Heart left ventricle (tissue), 16 donors: Measurements from ENCODE around the gene TPI1. TPM values are rescaled to one million over a fixed set of nuclear protein-coding genes. Genes with fewer than 3 reads are reported as not detected.

Experiments used
- ATAC-seq, 4 donors: fragments of 200-7000 bp; cut with Tn5 transposase; one replicate each; pipeline ENCODE4 v1.9.1; 2020 to 2022; ENCODE audit warnings: moderate library complexity in 4 of 4, mild to moderate bottlenecking in 3 of 4, moderate number of reproducible peaks in 1 of 4
- DNase-seq, 5 donors: peaks; one replicate each; pipeline ENCODE4 v3.0.0-alpha.2; 2020
- H3K27ac ChIP-seq, 12 donors: fragments of 200-600 bp; sonication (generic) in 4 of 12; one replicate each; pipeline versions ENCODE4 v1.5.0 to v1.8.0; 2016 to 2022; ENCODE audit warnings: mild to moderate bottlenecking in 2 of 12
- H3K27me3 ChIP-seq, 9 donors: fragments of 200-600 bp; sonication (generic) in 2 of 9; one replicate each; pipeline versions ENCODE4 v1.5.1 to v1.8.0; 2016 to 2022; ENCODE audit warnings: mild to moderate bottlenecking in 3 of 9
- H3K36me3 ChIP-seq, 9 donors: fragments of 200-600 bp; sonication (generic) in 2 of 9; one replicate each; pipeline versions ENCODE4 v1.5.0 to v1.8.0; 2018 to 2022; ENCODE audit warnings: mild to moderate bottlenecking in 2 of 9
- H3K4me1 ChIP-seq, 12 donors: fragments of 200-600 bp; sonication (generic) in 4 of 12; one replicate each; pipeline versions ENCODE4 v1.5.0 to v1.8.0; 2016 to 2022; ENCODE audit warnings: mild to moderate bottlenecking in 3 of 12
- H3K4me3 ChIP-seq, 12 donors: fragments of 200-600 bp; sonication (generic) in 4 of 12; one replicate each; pipeline versions ENCODE4 v1.5.0 to v1.8.0; 2017 to 2022; ENCODE audit warnings: mild to moderate bottlenecking in 9 of 12, moderate library complexity in 4 of 12
- H3K9me3 ChIP-seq, 12 donors: fragments of 200-600 bp; sonication (generic) in 4 of 12; one replicate each; pipeline versions ENCODE4 v1.5.0 to v1.8.0; 2016 to 2022; ENCODE audit warnings: mild to moderate bottlenecking in 1 of 12
- CTCF ChIP-seq, 12 donors: fragments of 200-600 bp; sonication (generic) in 4 of 12; IDR thresholded peaks; one replicate each; pipeline versions ENCODE4 v1.5.0 to v1.8.0; 2018 to 2022; ENCODE audit warnings: antibody characterized with exemption in 12 of 12, mild to moderate bottlenecking in 5 of 12
- POLR2A ChIP-seq, 2 donors: fragments of 450-650 bp; IDR thresholded peaks; one replicate each; pipeline ENCODE4 v1.6.1; 2017; ENCODE audit warnings: antibody characterized with exemption in 2 of 2, mild to moderate bottlenecking in 2 of 2, moderate library complexity in 2 of 2
- WGBS, 4 donors: extraction: QIAGEN DNeasy Blood & Tissue Kit in 2 of 4; methylation state at CpG; one replicate each; pipeline versions ENCODE4 v1.1.5 to v1.1.7; 2013 to 2018; 5-methylcytosine and 5-hydroxymethylcytosine counted together
- intact Hi-C, 10 donors: fragments of 100-400 bp; cut with DNase I; formaldehyde crosslinking; loops; one replicate each; pipeline versions ENCODE4 v1.11.1 to v1.14.2; 2022
- polyA plus RNA-seq, 2 donors: library from polyadenylated mRNA; stranded (reverse); fragments of 200-250 nt; gene quantifications; one replicate each; pipeline ENCODE4 v1.2.3, GENCODE V29; 2013
- total RNA-seq, 9 donors: library from RNA; depleted of rRNA in 2 of 9; stranded (reverse); fragments of >200 nt in 2 of 9; fragmentation: NEBNext Ultra II Directional in 3 of 9; extraction: Animal tissue kit (Norgen Biotek cat#: 25700) in 3 of 9; gene quantifications; one replicate each; pipeline versions ENCODE4 v1.1.0 to v1.2.4, GENCODE V29; 2016 to 2023
- donor health status: ischemic (EF 13 %, LVEDD 7.1; RV severe dilation, severe dysfunction).
- donor health status: healthy with polysubstance abuse.
- donor health status: DM: no; HTN: yes; CAD: no.
- donor health status: DM: no; HTN: no; CAD: no.
- donor health status: ischemic (EF 25% LVEDD 6.9; RV normal size, moderate dysfunction).
- donor health status: ischemic (EF 25% LVEDD 5.7; RV mildly dilated, moderate dysfunction).
- donor health status: healthy.
- donor health status: DM: yes; HTN: yes; CAD: no.
- donor health status: ischemic (EF 35%, LVEDD 5.7; RV mildly dilated, moderate dysfunction).
- donor health status: nonischemic (EF 11% LVEDD 7.7; RV severe dilation, severe dysfunction).
- donor health status: DM: yes; HTN: yes; CAD: no.
- donor health status: PGD.
- donor health status: ischemic (EF 29% LVEDD 5.4; RV normal size, mild dysfunction).
- donor health status: nonischemic (EF 23%, LVEDD 6.1; RV moderate dilation, normal function).

The TPI1 gene
- total and polyA plus RNA-seq, 11 donors = 600 to 1,605 (median 730) TPM

- 68 to 82% (median 75%) methylated on average over 6 of the region's 6 CpGs for WGBS, 4 donors
- Histone ChIP-seq H3K36me3 (no peaks in the 10 kb centered on the region), H3K27me3 (no peaks in the 10 kb centered on the region), H3K27ac (no peak overlapping the region), H3K9me3 (no peaks in the 10 kb centered on the region), H3K4me3 (no peak overlapping the region), H3K4me1 (peaks cover 0 to 11% (median 0%) of the 10 kb centered on the region in 12 donors)
- DNase-seq = no peak
- ATAC-seq = no peak
- TF ChIP-seq POLR2A (IDR thresholded peaks at IDR 0.05) (no peak), CTCF (IDR thresholded peaks at IDR 0.05) (no peak)
- intact Hi-C loops = no loop called here
These were observed 29.6 kb downstream of the TPI1 start for GRCh38 chr12:6896846-6897435.

- ATAC-seq (no peak), DNase-seq (no peak)
- no peak overlapping the region for H3K4me3 ChIP-seq
- intact Hi-C loops = no loop called here
- no peaks in the 10 kb centered on the region for H3K36me3 ChIP-seq
- H3K27ac ChIP-seq = no peak overlapping the region
- no peaks in the 10 kb centered on the region for H3K27me3 ChIP-seq
- TF ChIP-seq CTCF (IDR thresholded peaks at IDR 0.05) (no peak), POLR2A (IDR thresholded peaks at IDR 0.05) (no peak)
- H3K4me1 ChIP-seq = peaks cover 0 to 17% (median 5%) of the 10 kb centered on the region in 12 donors
- H3K9me3 ChIP-seq = no peaks in the 10 kb centered on the region
- 70 to 83% (median 78%) methylated on average over 5 of the region's 5 CpGs for whole genome bisulfite sequencing, 4 donors
These were observed 32.1 kb downstream of the TPI1 start for GRCh38 chr12:6899427-6899826.

- peak in 4 of 5 donors; percentile 55 to 69 (median 68) for DNase-seq
- WGBS, 4 donors = 55 to 61% (median 57%) methylated on average over 10 of the region's 10 CpGs
- H3K4me1 ChIP-seq = peaks cover 0 to 19% (median 7%) of the 10 kb centered on the region in 12 donors
- TF ChIP-seq POLR2A (IDR thresholded peaks at IDR 0.05) (no peak), CTCF (IDR thresholded peaks at IDR 0.05) (no peak)
- no peaks in the 10 kb centered on the region for H3K36me3 ChIP-seq
- intact Hi-C loops = no loop called here
- H3K4me3 ChIP-seq = no peak overlapping the region
- H3K9me3 ChIP-seq = no peaks in the 10 kb centered on the region
- H3K27me3 ChIP-seq = no peaks in the 10 kb centered on the region
- ATAC-seq = peak in 2 of 4 donors; percentile 35 to 53
- H3K27ac ChIP-seq = peak overlapping the region in 1 of 12 donors; percentile 38
These were observed 32.6 kb downstream of the TPI1 start for GRCh38 chr12:6899837-6900519.

GRCh38 chr12:6902448-6902847, 35.1 kb downstream of the TPI1 start:
- intact Hi-C loops = no loop called here
- Histone ChIP-seq H3K36me3 (peaks cover 0 to 15% (median 0%) of the 10 kb centered on the region in 9 donors), H3K4me3 (no peak overlapping the region), H3K27ac (no peak overlapping the region), H3K27me3 (no peaks in the 10 kb centered on the region), H3K4me1 (peaks cover 0 to 24% (median 11%) of the 10 kb centered on the region in 12 donors), H3K9me3 (no peaks in the 10 kb centered on the region)
- no peak for DNase-seq
- TF ChIP-seq POLR2A (IDR thresholded peaks at IDR 0.05) (no peak), CTCF (IDR thresholded peaks at IDR 0.05) (no peak)
- no peak for ATAC-seq
- WGBS, 4 donors = 82 to 92% (median 86%) methylated on average over 4 of the region's 4 CpGs
